Measurements from ENCODE around the gene ATP5PB.

DNA sequence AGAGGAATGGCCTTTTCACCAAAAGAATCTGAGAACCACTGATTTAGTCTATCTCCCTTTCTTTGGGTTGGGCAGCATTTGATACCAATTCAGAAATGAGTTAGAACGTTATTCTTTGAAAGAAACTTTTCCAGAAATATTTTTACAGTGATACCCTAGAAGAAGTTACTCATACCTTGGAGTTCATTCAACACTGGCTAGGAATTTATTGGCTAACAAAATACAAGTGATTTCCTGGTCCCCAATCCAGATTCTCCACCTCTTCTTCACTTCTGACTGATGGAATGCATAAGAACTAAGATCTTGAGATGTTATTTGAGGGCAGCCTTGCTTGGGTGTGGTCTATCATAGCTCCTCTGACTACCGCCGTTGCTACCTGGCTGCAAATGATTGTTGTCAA is 33.9 kb downstream of the ATP5PB start:
- TF ChIP-seq, protein P1, sequence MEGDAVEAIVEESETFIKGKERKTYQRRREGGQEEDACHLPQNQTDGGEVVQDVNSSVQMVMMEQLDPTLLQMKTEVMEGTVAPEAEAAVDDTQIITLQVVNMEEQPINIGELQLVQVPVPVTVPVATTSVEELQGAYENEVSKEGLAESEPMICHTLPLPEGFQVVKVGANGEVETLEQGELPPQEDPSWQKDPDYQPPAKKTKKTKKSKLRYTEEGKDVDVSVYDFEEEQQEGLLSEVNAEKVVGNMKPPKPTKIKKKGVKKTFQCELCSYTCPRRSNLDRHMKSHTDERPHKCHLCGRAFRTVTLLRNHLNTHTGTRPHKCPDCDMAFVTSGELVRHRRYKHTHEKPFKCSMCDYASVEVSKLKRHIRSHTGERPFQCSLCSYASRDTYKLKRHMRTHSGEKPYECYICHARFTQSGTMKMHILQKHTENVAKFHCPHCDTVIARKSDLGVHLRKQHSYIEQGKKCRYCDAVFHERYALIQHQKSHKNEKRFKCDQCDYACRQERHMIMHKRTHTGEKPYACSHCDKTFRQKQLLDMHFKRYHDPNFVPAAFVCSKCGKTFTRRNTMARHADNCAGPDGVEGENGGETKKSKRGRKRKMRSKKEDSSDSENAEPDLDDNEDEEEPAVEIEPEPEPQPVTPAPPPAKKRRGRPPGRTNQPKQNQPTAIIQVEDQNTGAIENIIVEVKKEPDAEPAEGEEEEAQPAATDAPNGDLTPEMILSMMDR (conservative IDR thresholded peaks at IDR 0.05), result no peak
- TF ChIP-seq ZFX (IDR thresholded peaks at IDR 0.05), result no peak

Measured in C4-2B (cell line).